HuH-7.5 (cell line): ENCODE data around the gene ERCC8.

Source experiments
- DNase-seq: peaks from one replicate; pipeline ENCODE4 v3.0.0; 2011; ENCODE audit warnings: low spot score

Gene ERCC8

DNA sequence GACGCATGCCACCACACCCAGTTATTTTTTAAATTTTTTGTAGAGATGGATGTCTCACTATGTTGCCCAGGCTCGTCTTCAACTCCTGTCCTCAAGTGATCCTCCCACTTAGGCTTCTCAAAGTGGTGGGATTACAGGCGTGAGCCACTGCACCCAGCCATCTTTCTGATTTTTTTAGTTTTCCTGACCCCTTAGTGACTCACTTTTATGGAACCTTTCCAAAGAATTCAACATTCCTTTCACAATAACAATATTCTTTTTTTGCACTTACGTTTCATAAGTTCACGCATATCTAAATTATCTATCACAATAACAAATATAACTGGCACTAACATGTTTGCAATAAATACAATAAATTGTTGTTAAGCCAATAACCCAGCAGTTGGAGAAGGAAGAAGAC, 109.3 kb downstream of the ERCC8 start:
- DNase-seq, result no peak

- DNase-seq, result no peak
Measured at GRCh38 chr5:60833520-60833919, 111.3 kb downstream of the ERCC8 start.

- no peak for DNase-seq
Measured at GRCh38 chr5:60830581-60831127, 114.2 kb downstream of the ERCC8 start.

DNA sequence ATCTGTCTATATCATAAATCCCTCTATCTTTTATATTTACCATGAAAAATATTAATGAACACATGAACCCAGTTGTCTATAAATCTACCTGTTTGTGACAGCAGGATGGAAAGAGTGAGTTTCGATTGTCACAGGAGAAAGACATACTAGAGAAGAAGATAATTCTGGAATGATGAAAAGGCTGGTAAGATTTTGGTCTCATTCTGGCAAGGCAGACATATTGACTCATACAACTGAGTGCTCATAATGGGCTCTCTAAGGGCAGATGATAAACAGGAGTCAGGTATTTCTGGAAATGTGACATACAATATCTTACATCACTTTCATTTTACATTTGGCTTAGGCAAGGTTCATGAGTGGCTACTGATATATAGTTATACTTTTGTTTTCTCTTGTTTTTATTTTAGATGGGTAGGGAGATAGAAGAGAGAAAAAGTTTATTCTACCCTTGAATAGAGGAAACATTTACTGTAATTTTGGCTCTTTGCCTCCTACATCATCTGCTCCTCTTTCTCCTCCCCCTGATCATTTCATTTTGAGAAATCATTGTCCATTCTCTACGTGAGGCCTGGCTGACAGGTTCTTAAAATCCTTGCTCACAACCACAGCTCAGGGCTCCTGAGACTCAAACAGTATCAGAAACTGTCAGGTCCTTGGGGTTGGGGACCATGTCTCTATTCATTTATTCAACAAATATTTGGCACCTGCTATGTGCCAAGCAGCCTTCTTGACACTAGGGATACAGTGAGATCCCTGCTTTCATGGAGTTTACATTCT, 115.2 kb downstream of the ERCC8 start:
- no peak for DNase-seq

- DNase-seq, result no peak
Measured at GRCh38 chr5:60827201-60827600, 117.7 kb downstream of the ERCC8 start.

GRCh38 chr5:60826653-60827052, 118.2 kb downstream of the ERCC8 start:
- no peak for DNase-seq
